ENCODE results near the gene SORBS2.

The SORBS2 gene

GRCh38 chr4:185834778-185835177 lies 22.8 kb upstream of the SORBS2 start:
- DNase-seq: no peak

- DNase-seq: no peak
These were observed 22.1 kb upstream of the SORBS2 start for GRCh38 chr4:185834088-185834487.

- DNase-seq: no peak
These were observed 21.1 kb upstream of the SORBS2 start for GRCh38 chr4:185833055-185833598.

GRCh38 chr4:185831125-185831815 lies 19.3 kb upstream of the SORBS2 start:
- no peak for DNase-seq

GRCh38 chr4:185830263-185830994 lies 18.4 kb upstream of the SORBS2 start:
- no peak for DNase-seq

GRCh38 chr4:185826381-185826780 lies 14.4 kb upstream of the SORBS2 start:
- no peak for DNase-seq

GRCh38 chr4:185825737-185826136 lies 13.7 kb upstream of the SORBS2 start:
- DNase-seq: no peak

- DNase-seq: no peak
These were observed 10.8 kb upstream of the SORBS2 start for GRCh38 chr4:185822791-185823190.

- no peak for DNase-seq
These were observed 9.0 kb upstream of the SORBS2 start for GRCh38 chr4:185821029-185821419.

- no peak for DNase-seq
These were observed 8.4 kb upstream of the SORBS2 start for GRCh38 chr4:185820146-185821028.

GRCh38 chr4:185819144-185819543 lies 7.2 kb upstream of the SORBS2 start:
- DNase-seq: no peak

- no peak for DNase-seq
These were observed 5.4 kb upstream of the SORBS2 start for GRCh38 chr4:185817403-185817818.

- DNase-seq: no peak
These were observed 1.1 kb upstream of the SORBS2 start for GRCh38 chr4:185813133-185813532.

GRCh38 chr4:185810746-185811508 lies 1.1 kb downstream of the SORBS2 start:
- DNase-seq: no peak

- DNase-seq: no peak
These were observed 2.4 kb downstream of the SORBS2 start for GRCh38 chr4:185809533-185810071.

GRCh38 chr4:185809121-185809520 lies 2.9 kb downstream of the SORBS2 start:
- DNase-seq: no peak

GRCh38 chr4:185805979-185806378 lies 6.0 kb downstream of the SORBS2 start:
- no peak for DNase-seq

- no peak for DNase-seq
These were observed 6.7 kb downstream of the SORBS2 start for GRCh38 chr4:185805262-185805802.

GRCh38 chr4:185803022-185803421 lies 9.0 kb downstream of the SORBS2 start:
- DNase-seq: no peak

- DNase-seq: no peak
These were observed 10.5 kb downstream of the SORBS2 start for GRCh38 chr4:185801471-185801870.

GRCh38 chr4:185800266-185800945 lies 11.6 kb downstream of the SORBS2 start:
- DNase-seq: no peak

Data from activated CD8-positive, alpha-beta memory T cell treated with anti-CD3 and anti-CD28 coated beads, Interleukin-2, amount 50 U/mL, for 48 hours (primary cell).